ENCODE data around the gene FOXK1. TPM values are rescaled to one million over a fixed set of nuclear protein-coding genes. Genes with fewer than 3 reads are reported as not detected.

The FOXK1 gene
- total and polyA plus RNA-seq, 9 of the 15 experiments (the other 6 are each of a cell fraction or from before 2014, with no cell fraction given) = 0.32 to 45.5 (median 8.1) TPM

DNA sequence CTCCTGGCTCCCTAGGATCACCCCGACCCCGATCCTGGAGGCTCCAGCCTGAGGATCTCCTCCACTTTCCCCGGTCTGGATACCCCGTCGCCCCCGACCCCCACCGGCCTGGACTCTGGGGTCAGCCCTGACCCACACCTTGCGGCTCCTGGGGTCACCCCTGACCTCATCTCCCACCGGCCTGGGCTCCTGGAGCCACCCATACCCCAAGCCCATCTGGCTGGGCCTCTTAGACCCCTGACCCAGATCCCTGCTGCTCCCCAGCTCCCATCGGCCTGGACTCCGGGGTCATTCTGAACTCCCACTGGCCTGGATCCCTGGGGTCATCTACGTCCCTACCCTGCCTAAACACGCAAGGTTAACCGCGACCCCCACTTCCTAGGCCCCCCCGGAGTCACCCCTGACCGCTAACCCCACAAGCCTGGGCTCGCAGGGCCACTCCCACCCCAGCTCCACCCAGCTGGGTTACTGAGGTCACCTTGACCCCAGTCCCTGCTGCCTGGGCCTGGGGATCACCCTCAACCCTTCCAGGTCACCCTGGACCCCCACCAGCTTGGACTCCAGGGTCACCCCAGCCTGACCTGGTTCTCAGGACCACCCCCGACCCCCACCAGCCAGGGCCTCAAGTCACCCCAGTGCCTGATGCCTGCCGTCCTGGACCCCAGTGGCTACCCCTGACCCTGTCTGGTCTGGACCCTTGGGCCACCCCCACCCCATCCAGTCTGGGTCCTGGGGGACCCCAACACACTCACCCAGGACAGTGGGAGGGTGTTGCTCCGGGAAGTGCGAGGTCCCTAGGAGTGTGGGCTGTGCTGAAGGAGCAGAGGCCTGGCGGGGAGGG lies 1.2 kb downstream of the FOXK1 start (continued):
- no peak for TF ChIP-seq EP300 (IDR thresholded peaks at IDR 0.05; ENCODE audit: low read length)
- TF ChIP-seq, protein P1, sequence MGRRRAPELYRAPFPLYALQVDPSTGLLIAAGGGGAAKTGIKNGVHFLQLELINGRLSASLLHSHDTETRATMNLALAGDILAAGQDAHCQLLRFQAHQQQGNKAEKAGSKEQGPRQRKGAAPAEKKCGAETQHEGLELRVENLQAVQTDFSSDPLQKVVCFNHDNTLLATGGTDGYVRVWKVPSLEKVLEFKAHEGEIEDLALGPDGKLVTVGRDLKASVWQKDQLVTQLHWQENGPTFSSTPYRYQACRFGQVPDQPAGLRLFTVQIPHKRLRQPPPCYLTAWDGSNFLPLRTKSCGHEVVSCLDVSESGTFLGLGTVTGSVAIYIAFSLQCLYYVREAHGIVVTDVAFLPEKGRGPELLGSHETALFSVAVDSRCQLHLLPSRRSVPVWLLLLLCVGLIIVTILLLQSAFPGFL (CRISPR knock-in tag; IDR thresholded peaks at IDR 0.05) = no peak
- no peak for TF ChIP-seq TCF3 (CRISPR knock-in tag; IDR thresholded peaks at IDR 0.05)
- TF ChIP-seq, protein P2, sequence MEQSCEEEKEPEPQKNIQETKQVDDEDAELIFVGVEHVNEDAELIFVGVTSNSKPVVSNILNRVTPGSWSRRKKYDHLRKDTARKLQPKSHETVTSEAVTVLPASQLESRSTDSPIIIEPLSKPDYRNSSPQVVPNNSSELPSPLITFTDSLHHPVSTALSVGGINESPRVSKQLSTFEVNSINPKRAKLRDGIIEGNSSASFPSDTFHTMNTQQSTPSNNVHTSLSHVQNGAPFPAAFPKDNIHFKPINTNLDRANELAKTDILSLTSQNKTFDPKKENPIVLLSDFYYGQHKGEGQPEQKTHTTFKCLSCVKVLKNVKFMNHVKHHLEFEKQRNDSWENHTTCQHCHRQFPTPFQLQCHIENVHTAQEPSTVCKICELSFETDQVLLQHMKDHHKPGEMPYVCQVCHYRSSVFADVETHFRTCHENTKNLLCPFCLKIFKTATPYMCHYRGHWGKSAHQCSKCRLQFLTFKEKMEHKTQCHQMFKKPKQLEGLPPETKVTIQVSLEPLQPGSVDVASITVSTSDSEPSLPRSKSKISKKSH (CRISPR knock-in tag; IDR thresholded peaks at IDR 0.05) = no peak
- TF ChIP-seq MTA2 (IDR thresholded peaks at IDR 0.05; ENCODE audit: low read depth) = no peak
- peak in 1 of 2 experiments; percentile 59; a peak in 2 of 4 replicates for TF ChIP-seq MAZ (CRISPR knock-in tag; conservative IDR thresholded peaks at IDR 0.05 in 1 of 2, IDR thresholded peaks at IDR 0.05 in 1 of 2)
- TF ChIP-seq, protein P3, sequence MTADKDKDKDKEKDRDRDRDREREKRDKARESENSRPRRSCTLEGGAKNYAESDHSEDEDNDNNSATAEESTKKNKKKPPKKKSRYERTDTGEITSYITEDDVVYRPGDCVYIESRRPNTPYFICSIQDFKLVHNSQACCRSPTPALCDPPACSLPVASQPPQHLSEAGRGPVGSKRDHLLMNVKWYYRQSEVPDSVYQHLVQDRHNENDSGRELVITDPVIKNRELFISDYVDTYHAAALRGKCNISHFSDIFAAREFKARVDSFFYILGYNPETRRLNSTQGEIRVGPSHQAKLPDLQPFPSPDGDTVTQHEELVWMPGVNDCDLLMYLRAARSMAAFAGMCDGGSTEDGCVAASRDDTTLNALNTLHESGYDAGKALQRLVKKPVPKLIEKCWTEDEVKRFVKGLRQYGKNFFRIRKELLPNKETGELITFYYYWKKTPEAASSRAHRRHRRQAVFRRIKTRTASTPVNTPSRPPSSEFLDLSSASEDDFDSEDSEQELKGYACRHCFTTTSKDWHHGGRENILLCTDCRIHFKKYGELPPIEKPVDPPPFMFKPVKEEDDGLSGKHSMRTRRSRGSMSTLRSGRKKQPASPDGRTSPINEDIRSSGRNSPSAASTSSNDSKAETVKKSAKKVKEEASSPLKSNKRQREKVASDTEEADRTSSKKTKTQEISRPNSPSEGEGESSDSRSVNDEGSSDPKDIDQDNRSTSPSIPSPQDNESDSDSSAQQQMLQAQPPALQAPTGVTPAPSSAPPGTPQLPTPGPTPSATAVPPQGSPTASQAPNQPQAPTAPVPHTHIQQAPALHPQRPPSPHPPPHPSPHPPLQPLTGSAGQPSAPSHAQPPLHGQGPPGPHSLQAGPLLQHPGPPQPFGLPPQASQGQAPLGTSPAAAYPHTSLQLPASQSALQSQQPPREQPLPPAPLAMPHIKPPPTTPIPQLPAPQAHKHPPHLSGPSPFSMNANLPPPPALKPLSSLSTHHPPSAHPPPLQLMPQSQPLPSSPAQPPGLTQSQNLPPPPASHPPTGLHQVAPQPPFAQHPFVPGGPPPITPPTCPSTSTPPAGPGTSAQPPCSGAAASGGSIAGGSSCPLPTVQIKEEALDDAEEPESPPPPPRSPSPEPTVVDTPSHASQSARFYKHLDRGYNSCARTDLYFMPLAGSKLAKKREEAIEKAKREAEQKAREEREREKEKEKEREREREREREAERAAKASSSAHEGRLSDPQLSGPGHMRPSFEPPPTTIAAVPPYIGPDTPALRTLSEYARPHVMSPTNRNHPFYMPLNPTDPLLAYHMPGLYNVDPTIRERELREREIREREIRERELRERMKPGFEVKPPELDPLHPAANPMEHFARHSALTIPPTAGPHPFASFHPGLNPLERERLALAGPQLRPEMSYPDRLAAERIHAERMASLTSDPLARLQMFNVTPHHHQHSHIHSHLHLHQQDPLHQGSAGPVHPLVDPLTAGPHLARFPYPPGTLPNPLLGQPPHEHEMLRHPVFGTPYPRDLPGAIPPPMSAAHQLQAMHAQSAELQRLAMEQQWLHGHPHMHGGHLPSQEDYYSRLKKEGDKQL (CRISPR knock-in tag; IDR thresholded peaks at IDR 0.05; ENCODE audit: borderline replicate concordance) = 0 out of 2 replicates have a peak, but pooled peaks have one; percentile 85
- TF ChIP-seq NR2C1 (IDR thresholded peaks at IDR 0.05) = peak; percentile 85
- peak; percentile 84 for TF ChIP-seq NR2C1 (tag; IDR thresholded peaks at IDR 0.05)
- TF ChIP-seq, protein P4, sequence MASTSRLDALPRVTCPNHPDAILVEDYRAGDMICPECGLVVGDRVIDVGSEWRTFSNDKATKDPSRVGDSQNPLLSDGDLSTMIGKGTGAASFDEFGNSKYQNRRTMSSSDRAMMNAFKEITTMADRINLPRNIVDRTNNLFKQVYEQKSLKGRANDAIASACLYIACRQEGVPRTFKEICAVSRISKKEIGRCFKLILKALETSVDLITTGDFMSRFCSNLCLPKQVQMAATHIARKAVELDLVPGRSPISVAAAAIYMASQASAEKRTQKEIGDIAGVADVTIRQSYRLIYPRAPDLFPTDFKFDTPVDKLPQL (IDR thresholded peaks at IDR 0.05; ENCODE audit: extremely low read depth, insufficient read length) = no peak
- TF ChIP-seq RBBP5 (IDR thresholded peaks at IDR 0.05; ENCODE audit: borderline replicate concordance, insufficient read depth, low read length, poor library complexity, severe bottlenecking) = peak; percentile 40
- TF ChIP-seq, protein P5, sequence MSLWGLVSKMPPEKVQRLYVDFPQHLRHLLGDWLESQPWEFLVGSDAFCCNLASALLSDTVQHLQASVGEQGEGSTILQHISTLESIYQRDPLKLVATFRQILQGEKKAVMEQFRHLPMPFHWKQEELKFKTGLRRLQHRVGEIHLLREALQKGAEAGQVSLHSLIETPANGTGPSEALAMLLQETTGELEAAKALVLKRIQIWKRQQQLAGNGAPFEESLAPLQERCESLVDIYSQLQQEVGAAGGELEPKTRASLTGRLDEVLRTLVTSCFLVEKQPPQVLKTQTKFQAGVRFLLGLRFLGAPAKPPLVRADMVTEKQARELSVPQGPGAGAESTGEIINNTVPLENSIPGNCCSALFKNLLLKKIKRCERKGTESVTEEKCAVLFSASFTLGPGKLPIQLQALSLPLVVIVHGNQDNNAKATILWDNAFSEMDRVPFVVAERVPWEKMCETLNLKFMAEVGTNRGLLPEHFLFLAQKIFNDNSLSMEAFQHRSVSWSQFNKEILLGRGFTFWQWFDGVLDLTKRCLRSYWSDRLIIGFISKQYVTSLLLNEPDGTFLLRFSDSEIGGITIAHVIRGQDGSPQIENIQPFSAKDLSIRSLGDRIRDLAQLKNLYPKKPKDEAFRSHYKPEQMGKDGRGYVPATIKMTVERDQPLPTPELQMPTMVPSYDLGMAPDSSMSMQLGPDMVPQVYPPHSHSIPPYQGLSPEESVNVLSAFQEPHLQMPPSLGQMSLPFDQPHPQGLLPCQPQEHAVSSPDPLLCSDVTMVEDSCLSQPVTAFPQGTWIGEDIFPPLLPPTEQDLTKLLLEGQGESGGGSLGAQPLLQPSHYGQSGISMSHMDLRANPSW (CRISPR knock-in tag; IDR thresholded peaks at IDR 0.05) = no peak

Measured in K562 (cell line).